SK-N-SH (cell line): Measurements from ENCODE around the gene WDR47. TPM values are rescaled to one million over a fixed set of nuclear protein-coding genes. Genes with fewer than 3 reads are reported as not detected.

Experiments
- CTCF ChIA-PET: fragments of 300-600, 350-600 bp; formaldehyde crosslinking; extraction: SDS; loops from one replicate; lab custom pipeline; 2021; lab: Yijun Ruan, JAX
- POLR2A ChIA-PET: fragments of 350-600 bp; sonication (Branson Sonifier 250); formaldehyde crosslinking; extraction: SDS; loops from one replicate; lab custom pipeline; 2020; ENCODE audit warnings: antibody characterized with exemption, inconsistent platforms; lab: Yijun Ruan, JAX
- DNase-seq: peaks from one replicate; pipeline ENCODE4 v3.0.0; 2012
- H2AFZ ChIP-seq: fragments of 200-600 bp; sonication (generic); 2 replicates; pipeline ENCODE4 v1.8.1; 2016; ENCODE audit warnings: antibody characterized with exemption, mild to moderate bottlenecking, low read depth
- H3F3A ChIP-seq: fragments of 200-600 bp; sonication (generic); replicated peaks from 2 replicates; pipeline ENCODE3; 2016; ENCODE audit warnings: antibody characterized with exemption, mild to moderate bottlenecking; ENCODE audit not compliant: insufficient read depth
- H3K27ac ChIP-seq, 2 experiments: fragments of 200-500 bp in 1 of 2; fragments of 200-600 bp in 1 of 2; sonication (Bioruptor generic) in 1 of 2; sonication (generic), shearing (Covaris generic) in 1 of 2; 2 replicates each; pipeline versions ENCODE4 v1.5.1 to v1.6.1; 2014 to 2016; ENCODE audit warnings: low read depth in 2 of 2, inconsistent platforms in 1 of 2, low read length in 1 of 2, mild to moderate bottlenecking in 1 of 2, mixed read lengths in 1 of 2
- H3K27me3 ChIP-seq: fragments of 200-600 bp; sonication (generic), shearing (Covaris generic); 2 replicates; pipeline ENCODE4 v1.6.1; 2016; ENCODE audit warnings: mixed run types; ENCODE audit not compliant: insufficient read depth
- H3K36me3 ChIP-seq, 2 experiments: fragments of 200-500 bp in 1 of 2; fragments of 200-600 bp in 1 of 2; sonication (Bioruptor generic) in 1 of 2; sonication (generic) in 1 of 2; replicated peaks in 1 of 2; 2 replicates each; pipeline versions ENCODE3 to v1.5.1; 2014 to 2016; ENCODE audit warnings: low read length in 1 of 2, mild to moderate bottlenecking in 1 of 2; ENCODE audit not compliant: insufficient read depth in 2 of 2, control insufficient read depth in 1 of 2
- H3K4me1 ChIP-seq, 2 experiments: fragments of 200-500 bp in 1 of 2; fragments of 200-600 bp in 1 of 2; sonication (Bioruptor generic) in 1 of 2; sonication (generic), shearing (Covaris generic) in 1 of 2; 2 replicates each; pipeline versions ENCODE4 v1.5.1 to v1.6.1; 2014 to 2016; ENCODE audit warnings: low read depth in 1 of 2, low read length in 1 of 2, mixed run types in 1 of 2; ENCODE audit not compliant: insufficient read depth in 2 of 2, control insufficient read depth in 1 of 2
- H3K4me2 ChIP-seq: fragments of 200-600 bp; sonication (generic), shearing (Covaris generic); 2 replicates; pipeline ENCODE4 v1.6.1; 2017; ENCODE audit warnings: mixed run types
- H3K4me3 ChIP-seq, 2 experiments: fragments of 200-500 bp in 1 of 2; fragments of 200-600 bp in 1 of 2; sonication (Bioruptor generic) in 1 of 2; sonication (generic), shearing (Covaris generic) in 1 of 2; 2 replicates each; pipeline versions ENCODE4 v1.5.1 to v1.8.1; 2014 to 2016; ENCODE audit warnings: low read depth in 2 of 2, inconsistent platforms in 1 of 2, low read length in 1 of 2, mild to moderate bottlenecking in 1 of 2, mixed read lengths in 1 of 2, moderate library complexity in 1 of 2
- H3K79me2 ChIP-seq: fragments of 200-600 bp; sonication (generic); 2 replicates; pipeline ENCODE4 v1.8.1; 2017; ENCODE audit warnings: mild to moderate bottlenecking; ENCODE audit not compliant: insufficient read depth
- H3K9ac ChIP-seq: fragments of 200-600 bp; sonication (generic); 2 replicates; pipeline ENCODE4 v1.6.1; 2017; ENCODE audit warnings: mixed run types
- H3K9me2 ChIP-seq: fragments of 200-600 bp; sonication (generic); 2 replicates; pipeline ENCODE4 v1.6.1; 2017; ENCODE audit warnings: mixed run types
- H3K9me3 ChIP-seq: fragments of 200-600 bp; sonication (generic); 2 replicates; pipeline ENCODE4 v1.6.1; 2017; ENCODE audit warnings: mixed run types, mild to moderate bottlenecking, moderate library complexity
- H4K20me1 ChIP-seq: fragments of 200-600 bp; sonication (generic); 2 replicates; pipeline ENCODE4 v1.6.1; 2017; ENCODE audit warnings: mild to moderate bottlenecking, mixed run types; ENCODE audit not compliant: insufficient read depth
- EZH2phosphoT487 ChIP-seq: fragments of 200-600 bp; sonication (generic); IDR thresholded peaks from 2 replicates; pipeline ENCODE4 v1.6.1; 2017; ENCODE audit warnings: low read depth, mixed run types, mild to moderate bottlenecking, antibody characterized with exemption, moderate library complexity, borderline replicate concordance
- FOXM1 ChIP-seq: IDR thresholded peaks from 2 replicates; pipeline ENCODE4 v1.4.0; 2012; ENCODE audit warnings: low read depth, mild to moderate bottlenecking
- GABPA ChIP-seq: IDR thresholded peaks from 2 replicates; pipeline ENCODE4 v1.4.0; 2012; ENCODE audit warnings: low read depth, mild to moderate bottlenecking
- IRF3 ChIP-seq: fragments of 150-350 bp; IDR thresholded peaks from 2 replicates; pipeline ENCODE4 v1.6.1; 2016; ENCODE audit warnings: mild to moderate bottlenecking, low read depth, low read length
- JUND ChIP-seq: IDR thresholded peaks from 2 replicates; pipeline ENCODE4 v1.4.0; 2012
- MAX ChIP-seq: IDR thresholded peaks from 2 replicates; pipeline ENCODE4 v1.4.0; 2012; ENCODE audit warnings: low read depth
- MXI1 ChIP-seq: IDR thresholded peaks from 2 replicates; pipeline ENCODE4 v1.6.1; 2012; ENCODE audit warnings: mild to moderate bottlenecking, low read depth, low read length, improper control_type of control experiment
- NFIC ChIP-seq: IDR thresholded peaks from 2 replicates; pipeline ENCODE4 v1.4.0; 2012; ENCODE audit warnings: borderline replicate concordance
- NRF1 ChIP-seq: IDR thresholded peaks from 2 replicates; pipeline ENCODE4 v1.6.1; 2012; ENCODE audit warnings: low read depth, mild to moderate bottlenecking, low read length
- RFX5 ChIP-seq: IDR thresholded peaks from 2 replicates; pipeline ENCODE4 v1.6.1; 2012; ENCODE audit warnings: mild to moderate bottlenecking, improper control_type of control experiment, low read length
- SIN3A ChIP-seq: IDR thresholded peaks from 2 replicates; pipeline ENCODE4 v1.6.1; 2012; ENCODE audit warnings: low read depth, mild to moderate bottlenecking, low read length, moderate library complexity, borderline replicate concordance
- SMC3 ChIP-seq: IDR thresholded peaks from 2 replicates; pipeline ENCODE4 v1.6.1; 2012; ENCODE audit warnings: low read depth, low read length, improper control_type of control experiment
- TCF12 ChIP-seq: IDR thresholded peaks from 2 replicates; pipeline ENCODE4 v1.4.0; 2012
- TEAD4 ChIP-seq: IDR thresholded peaks from 2 replicates; pipeline ENCODE4 v1.4.0; 2012; ENCODE audit warnings: mild to moderate bottlenecking, borderline replicate concordance; ENCODE audit not compliant: insufficient read depth
- USF2 ChIP-seq: fragments of 150-350 bp; IDR thresholded peaks from 2 replicates; pipeline ENCODE4 v1.6.1; 2017; ENCODE audit warnings: antibody characterized with exemption, low read length, low read depth, borderline replicate concordance
- YY1 ChIP-seq: IDR thresholded peaks from 2 replicates; pipeline ENCODE4 v1.4.0; 2012; ENCODE audit warnings: low read depth, mild to moderate bottlenecking
- WGBS: methylation state at CpG from one replicate; pipeline ENCODE4 v1.1.6; 2017; ENCODE audit warnings: low lambda C conversion rate; 5-methylcytosine and 5-hydroxymethylcytosine counted together
- polyA plus RNA-seq, 3 experiments: library from polyadenylated mRNA; depleted of rRNA; stranded (reverse); fragments of >200 nt; gene quantifications; 2 replicates each; pipeline ENCODE4 v1.2.3, GENCODE V29; 2012
- TF ChIP-seq, protein P1 (sequence below): IDR thresholded peaks from 2 replicates; pipeline ENCODE4 v1.4.0; 2012; ENCODE audit warnings: low read depth, borderline replicate concordance
- TF ChIP-seq, protein P2 (sequence below): IDR thresholded peaks from 2 replicates; pipeline ENCODE4 v1.6.1; 2012; ENCODE audit warnings: mild to moderate bottlenecking, low read depth, low read length, moderate library complexity

WDR47 gene
- polyA plus RNA-seq, 1 of the 3 experiments (the other 2 are of a cell fraction) = 7.9 TPM

DNA sequence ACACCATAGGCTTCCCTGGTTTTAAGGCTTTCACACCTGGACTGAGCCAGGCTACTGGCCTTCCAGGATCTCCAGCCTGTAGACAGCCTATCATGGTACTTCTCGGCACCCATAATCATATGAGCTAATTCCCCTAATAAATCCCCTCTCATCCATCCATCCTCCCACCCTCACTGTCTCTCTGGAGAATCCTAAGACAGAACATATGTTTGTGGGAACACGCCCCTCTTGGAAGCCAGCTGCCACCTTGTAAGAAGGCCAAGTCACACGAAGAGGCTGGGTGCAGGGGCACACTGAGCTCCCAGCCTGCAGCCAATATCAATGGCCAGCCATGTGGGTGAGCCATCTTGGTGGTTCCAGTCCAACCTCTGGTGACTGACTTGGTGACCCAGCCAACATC, 86.0 kb downstream of the WDR47 start (continued):
- no peak for TF ChIP-seq USF2

- Histone ChIP-seq H3K27ac (no peak overlapping the region), H3K9me2 (no peaks in the 10 kb centered on the region), H3K4me2 (no peak overlapping the region), H3K27me3 (no peaks in the 10 kb centered on the region), H3F3A (no peaks in the 10 kb centered on the region), H3K9me3 (no peaks in the 10 kb centered on the region), H3K4me3 (no peak overlapping the region), H3K4me1 (no peaks in the 10 kb centered on the region), H3K79me2 (peaks cover 97% of the 10 kb centered on the region), H4K20me1 (peaks cover 5% of the 10 kb centered on the region), H3K9ac (no peak overlapping the region), H3K36me3 (peaks cover 0 to 8% of the 10 kb centered on the region in 2 experiments), H2AFZ (no peak overlapping the region)
- DNase-seq = no peak
- ChIA-PET POLR2A (no interaction called here), CTCF (no interaction called here)
- TF ChIP-seq SIN3A (no peak), NRF1 (no peak), MAX (no peak), TCF12 (no peak), IRF3 (no peak), YY1 (no peak), NFIC (no peak), EZH2phosphoT487 (no peak), JUND (no peak), GABPA (no peak), TEAD4 (no peak), MXI1 (no peak), RFX5 (no peak), SMC3 (no peak), FOXM1 (no peak)
- TF ChIP-seq, protein P1, sequence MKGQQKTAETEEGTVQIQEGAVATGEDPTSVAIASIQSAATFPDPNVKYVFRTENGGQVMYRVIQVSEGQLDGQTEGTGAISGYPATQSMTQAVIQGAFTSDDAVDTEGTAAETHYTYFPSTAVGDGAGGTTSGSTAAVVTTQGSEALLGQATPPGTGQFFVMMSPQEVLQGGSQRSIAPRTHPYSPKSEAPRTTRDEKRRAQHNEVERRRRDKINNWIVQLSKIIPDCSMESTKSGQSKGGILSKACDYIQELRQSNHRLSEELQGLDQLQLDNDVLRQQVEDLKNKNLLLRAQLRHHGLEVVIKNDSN = no peak
- TF ChIP-seq, protein P2, sequence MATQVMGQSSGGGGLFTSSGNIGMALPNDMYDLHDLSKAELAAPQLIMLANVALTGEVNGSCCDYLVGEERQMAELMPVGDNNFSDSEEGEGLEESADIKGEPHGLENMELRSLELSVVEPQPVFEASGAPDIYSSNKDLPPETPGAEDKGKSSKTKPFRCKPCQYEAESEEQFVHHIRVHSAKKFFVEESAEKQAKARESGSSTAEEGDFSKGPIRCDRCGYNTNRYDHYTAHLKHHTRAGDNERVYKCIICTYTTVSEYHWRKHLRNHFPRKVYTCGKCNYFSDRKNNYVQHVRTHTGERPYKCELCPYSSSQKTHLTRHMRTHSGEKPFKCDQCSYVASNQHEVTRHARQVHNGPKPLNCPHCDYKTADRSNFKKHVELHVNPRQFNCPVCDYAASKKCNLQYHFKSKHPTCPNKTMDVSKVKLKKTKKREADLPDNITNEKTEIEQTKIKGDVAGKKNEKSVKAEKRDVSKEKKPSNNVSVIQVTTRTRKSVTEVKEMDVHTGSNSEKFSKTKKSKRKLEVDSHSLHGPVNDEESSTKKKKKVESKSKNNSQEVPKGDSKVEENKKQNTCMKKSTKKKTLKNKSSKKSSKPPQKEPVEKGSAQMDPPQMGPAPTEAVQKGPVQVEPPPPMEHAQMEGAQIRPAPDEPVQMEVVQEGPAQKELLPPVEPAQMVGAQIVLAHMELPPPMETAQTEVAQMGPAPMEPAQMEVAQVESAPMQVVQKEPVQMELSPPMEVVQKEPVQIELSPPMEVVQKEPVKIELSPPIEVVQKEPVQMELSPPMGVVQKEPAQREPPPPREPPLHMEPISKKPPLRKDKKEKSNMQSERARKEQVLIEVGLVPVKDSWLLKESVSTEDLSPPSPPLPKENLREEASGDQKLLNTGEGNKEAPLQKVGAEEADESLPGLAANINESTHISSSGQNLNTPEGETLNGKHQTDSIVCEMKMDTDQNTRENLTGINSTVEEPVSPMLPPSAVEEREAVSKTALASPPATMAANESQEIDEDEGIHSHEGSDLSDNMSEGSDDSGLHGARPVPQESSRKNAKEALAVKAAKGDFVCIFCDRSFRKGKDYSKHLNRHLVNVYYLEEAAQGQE = no peak
- WGBS = 97% methylated on average over 3 of the region's 3 CpGs
Observed at GRCh38 chr1:108955111-108955510, 86.8 kb downstream of the WDR47 start.
